ENCODE data around the gene ZNF766. TPM values are rescaled to one million over a fixed set of nuclear protein-coding genes. Genes with fewer than 3 reads are reported as not detected.
"Not testable (repeated sequence)": the region's sequence is repeated elsewhere in the genome, so short reads cannot be mapped to it uniquely, and the experiment has no call there.

ZNF766 gene
- total RNA-seq, 1 donor from 2014 or later = 26.2 TPM

DNA sequence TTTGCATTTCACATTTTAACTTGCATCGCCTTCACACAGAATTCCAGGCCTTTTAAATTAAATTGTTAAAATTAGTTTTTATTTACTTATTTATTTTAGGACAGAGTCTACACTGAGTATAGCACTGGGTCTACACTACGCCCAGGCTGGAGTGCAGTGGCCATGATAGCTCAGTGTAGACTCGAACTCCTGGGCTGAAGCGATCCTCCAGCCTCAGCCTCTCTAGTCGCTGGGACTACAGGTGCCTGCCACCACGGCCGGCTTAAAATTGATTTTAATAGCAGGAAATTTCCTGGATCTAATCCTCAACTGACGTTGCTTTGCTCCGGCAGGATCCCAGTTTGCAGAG is 66.4 kb downstream of the ZNF766 start:
- H3K4me3 Mint-ChIP-seq = peak overlapping the region; percentile 94

DNA sequence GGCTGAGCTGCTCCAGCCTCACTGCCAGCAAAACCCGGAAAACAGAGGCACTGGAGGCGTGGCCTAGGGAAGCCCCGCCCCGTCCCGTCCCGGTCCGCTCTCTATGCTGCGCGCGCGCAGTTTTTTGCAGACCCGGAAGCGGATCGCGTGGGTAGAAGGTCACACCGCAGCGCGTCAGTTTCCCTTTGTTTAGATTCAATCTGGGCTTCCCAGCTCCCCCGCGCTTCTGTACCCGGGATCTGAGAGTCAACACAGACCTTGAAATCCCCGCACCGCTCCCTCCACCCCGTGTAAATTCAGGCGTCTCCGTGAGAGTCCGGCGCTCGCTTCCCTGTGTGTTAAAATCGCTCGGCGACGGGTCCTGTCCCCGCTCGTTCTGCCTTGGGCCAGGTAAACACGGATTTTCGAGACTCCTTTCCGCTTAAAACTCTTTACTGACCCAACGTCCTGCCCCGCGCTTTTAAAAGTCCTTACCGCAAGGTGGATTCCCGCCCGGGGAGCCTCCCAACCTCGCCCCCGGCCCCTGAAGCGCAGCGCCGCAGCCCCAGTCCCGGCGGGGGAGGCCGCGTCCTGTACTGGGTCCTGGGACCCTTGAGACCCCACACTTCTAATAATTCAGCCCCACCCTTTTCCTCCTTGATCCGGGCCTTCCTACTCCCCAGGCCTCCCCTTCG is 66.9 kb downstream of the ZNF766 start, which contains the start of gene ZNF610:
TSS of gene ZNF610 (plus strand) at position 127 of the 674 bp plus-strand sequence. CDS start 12,930 bp downstream, outside the sequence.
- H3K36me3 Mint-ChIP-seq = peaks cover 27% of the 10 kb centered on the region
- H3K4me3 Mint-ChIP-seq = peak within 1 kb of the TSS; percentile 94
- H3K4me1 Mint-ChIP-seq = peaks cover 12% of the 10 kb centered on the region
- DNase-seq (ENCODE audit: low spot score in 2 of 2, unreplicated experiment in 2 of 2) = peak; percentile 73 to 91
- TF ChIP-seq, protein P1, sequence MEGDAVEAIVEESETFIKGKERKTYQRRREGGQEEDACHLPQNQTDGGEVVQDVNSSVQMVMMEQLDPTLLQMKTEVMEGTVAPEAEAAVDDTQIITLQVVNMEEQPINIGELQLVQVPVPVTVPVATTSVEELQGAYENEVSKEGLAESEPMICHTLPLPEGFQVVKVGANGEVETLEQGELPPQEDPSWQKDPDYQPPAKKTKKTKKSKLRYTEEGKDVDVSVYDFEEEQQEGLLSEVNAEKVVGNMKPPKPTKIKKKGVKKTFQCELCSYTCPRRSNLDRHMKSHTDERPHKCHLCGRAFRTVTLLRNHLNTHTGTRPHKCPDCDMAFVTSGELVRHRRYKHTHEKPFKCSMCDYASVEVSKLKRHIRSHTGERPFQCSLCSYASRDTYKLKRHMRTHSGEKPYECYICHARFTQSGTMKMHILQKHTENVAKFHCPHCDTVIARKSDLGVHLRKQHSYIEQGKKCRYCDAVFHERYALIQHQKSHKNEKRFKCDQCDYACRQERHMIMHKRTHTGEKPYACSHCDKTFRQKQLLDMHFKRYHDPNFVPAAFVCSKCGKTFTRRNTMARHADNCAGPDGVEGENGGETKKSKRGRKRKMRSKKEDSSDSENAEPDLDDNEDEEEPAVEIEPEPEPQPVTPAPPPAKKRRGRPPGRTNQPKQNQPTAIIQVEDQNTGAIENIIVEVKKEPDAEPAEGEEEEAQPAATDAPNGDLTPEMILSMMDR (IDR thresholded peaks at IDR 0.05; ENCODE audit: unreplicated experiment) = no peak
- H3K9me3 Mint-ChIP-seq = peaks cover 24% of the 10 kb centered on the region
- H3K27me3 Mint-ChIP-seq (ENCODE audit: low read depth) = no peaks in the 10 kb centered on the region
- H3K27ac Mint-ChIP-seq = peak within 1 kb of the TSS; percentile 98

More for the DNA sequence above, 66.4 kb downstream of the ZNF766 start:
- H3K4me1 Mint-ChIP-seq = peaks cover 12% of the 10 kb centered on the region
- peak overlapping the region; percentile 98 for H3K27ac Mint-ChIP-seq
- DNase-seq (ENCODE audit: low spot score in 2 of 2, unreplicated experiment in 2 of 2) = no peak
- H3K36me3 Mint-ChIP-seq = peaks cover 27% of the 10 kb centered on the region
- TF ChIP-seq, protein P1 (IDR thresholded peaks at IDR 0.05; ENCODE audit: unreplicated experiment) = no peak
- peaks cover 30% of the 10 kb centered on the region for H3K9me3 Mint-ChIP-seq
- no peaks in the 10 kb centered on the region for H3K27me3 Mint-ChIP-seq (ENCODE audit: low read depth)

DNA sequence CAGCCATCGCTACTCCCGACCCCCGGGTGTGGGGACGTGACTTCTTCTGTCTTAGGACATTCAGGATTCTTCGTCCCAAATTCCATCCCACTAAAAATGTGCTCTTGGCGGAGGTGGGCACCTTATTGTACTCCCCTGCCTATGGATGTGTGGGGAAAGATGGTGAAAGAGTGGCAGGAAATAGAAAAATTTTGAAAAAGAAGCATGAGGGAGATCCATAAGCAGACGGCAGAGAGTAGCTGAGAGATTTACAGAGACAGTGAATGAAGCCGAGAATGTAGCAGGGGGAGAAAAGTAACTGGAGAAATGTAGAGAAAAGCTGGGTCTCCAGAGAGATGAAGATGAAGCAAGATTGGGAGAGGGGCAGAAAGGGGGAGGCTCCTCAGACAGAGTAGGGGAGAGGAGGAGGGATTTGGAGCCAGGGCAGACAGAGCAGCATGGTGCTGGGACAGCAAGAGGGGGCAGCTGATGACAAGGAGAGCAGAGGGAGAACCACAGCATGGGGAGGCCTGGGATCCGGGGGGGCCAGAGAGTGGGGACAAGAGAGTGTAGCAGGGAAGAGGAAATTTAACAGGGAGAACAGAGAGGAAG is 67.5 kb downstream of the ZNF766 start:
- TF ChIP-seq, protein P1 (IDR thresholded peaks at IDR 0.05; ENCODE audit: unreplicated experiment) = no peak
- Mint-ChIP-seq H3K27me3 (ENCODE audit: low read depth) (no peaks in the 10 kb centered on the region), H3K36me3 (peaks cover 21% of the 10 kb centered on the region), H3K4me1 (peaks cover 12% of the 10 kb centered on the region), H3K9me3 (peaks cover 18% of the 10 kb centered on the region), H3K27ac (peak overlapping the region; percentile 98), H3K4me3 (peak overlapping the region; percentile 94)
- no peak for DNase-seq (ENCODE audit: low spot score in 2 of 2, unreplicated experiment in 2 of 2)

DNA sequence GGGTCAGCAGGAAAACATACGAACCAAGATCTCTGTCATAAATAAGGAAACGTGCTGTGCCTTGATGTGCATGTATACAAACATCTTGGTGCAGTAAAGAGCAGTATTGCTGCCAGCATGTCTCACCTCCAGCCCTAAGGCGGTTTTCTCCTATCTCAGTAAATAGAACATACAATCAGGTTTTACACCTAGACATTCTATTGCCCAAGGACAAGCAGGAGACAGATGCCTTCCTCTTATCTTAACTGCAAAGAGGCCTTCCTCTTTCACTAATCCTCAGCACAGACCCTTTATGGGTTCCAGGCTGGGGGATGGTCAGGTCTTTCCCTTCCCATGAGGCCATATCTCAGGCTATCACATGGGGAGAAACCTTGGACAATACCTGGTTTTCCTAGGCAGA is 69.6 kb downstream of the ZNF766 start:
- H3K27ac Mint-ChIP-seq = peak overlapping the region; percentile 18

DNA sequence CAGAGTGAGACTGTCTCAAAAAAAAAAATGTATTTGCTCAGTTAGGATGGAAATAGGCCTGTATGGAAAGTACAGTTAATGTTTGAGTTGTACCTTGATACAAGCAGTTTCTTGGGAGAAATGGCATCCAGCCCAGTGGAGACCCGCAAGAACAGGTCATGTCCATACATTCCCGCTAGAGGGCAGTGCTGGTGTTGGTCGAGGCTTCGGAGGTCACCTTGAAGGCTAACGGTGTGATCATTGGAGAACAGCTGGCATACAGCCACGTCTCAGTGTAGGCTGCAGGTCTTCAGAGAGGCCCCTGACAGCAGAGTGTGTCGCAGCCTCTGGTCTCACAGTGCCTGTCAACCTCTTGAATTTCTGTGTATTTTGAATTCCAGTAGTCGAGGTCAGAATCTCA is 74.2 kb downstream of the ZNF766 start:
- H3K36me3 Mint-ChIP-seq = peaks cover 21% of the 10 kb centered on the region
- TF ChIP-seq, protein P1 (IDR thresholded peaks at IDR 0.05; ENCODE audit: unreplicated experiment) = peak; percentile 77

More for the DNA sequence above, 69.6 kb downstream of the ZNF766 start:
- not testable (repeated sequence) for H3K4me3 Mint-ChIP-seq; H3K9me3 Mint-ChIP-seq; H3K27me3 Mint-ChIP-seq (ENCODE audit: low read depth); DNase-seq (ENCODE audit: low spot score in 2 of 2, unreplicated experiment in 2 of 2)
- Mint-ChIP-seq H3K36me3 (peaks cover 11% of the 10 kb centered on the region), H3K4me1 (peaks cover 19% of the 10 kb centered on the region)

DNA sequence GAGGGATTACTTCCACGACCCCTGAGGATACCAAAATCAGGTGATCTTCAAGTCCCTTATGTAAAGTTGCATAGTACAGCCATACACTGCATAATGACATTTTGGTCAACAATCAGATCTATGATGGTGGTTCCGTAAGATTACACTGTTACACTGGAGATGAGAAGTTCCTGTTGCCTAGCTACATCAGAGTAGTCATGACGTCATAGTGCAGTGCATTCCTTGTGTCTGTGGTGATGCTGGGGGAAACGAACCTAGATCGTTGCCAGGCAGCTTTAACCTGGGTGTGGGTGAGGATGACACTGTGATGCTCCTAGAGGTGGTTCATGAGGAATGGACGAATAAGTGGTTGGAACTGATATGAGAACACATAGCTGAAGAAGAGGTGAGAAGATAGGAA is 75.8 kb downstream of the ZNF766 start:
- H3K4me1 Mint-ChIP-seq = peaks cover 10% of the 10 kb centered on the region
- no peak overlapping the region for H3K27ac Mint-ChIP-seq
- no peaks in the 10 kb centered on the region for H3K27me3 Mint-ChIP-seq (ENCODE audit: low read depth)
- H3K4me3 Mint-ChIP-seq = no peak overlapping the region
- H3K36me3 Mint-ChIP-seq = peaks cover 32% of the 10 kb centered on the region
- no peak for DNase-seq (ENCODE audit: low spot score in 2 of 2, unreplicated experiment in 2 of 2)
- no peaks in the 10 kb centered on the region for H3K9me3 Mint-ChIP-seq
- TF ChIP-seq, protein P1 (IDR thresholded peaks at IDR 0.05; ENCODE audit: unreplicated experiment) = no peak

More for the DNA sequence above, 74.2 kb downstream of the ZNF766 start:
- H3K4me1 Mint-ChIP-seq = peaks cover 10% of the 10 kb centered on the region
- peak overlapping the region; percentile 82 for H3K27ac Mint-ChIP-seq
- DNase-seq (ENCODE audit: low spot score in 2 of 2, unreplicated experiment in 2 of 2) = peak; percentile 53 to 74
- no peak overlapping the region for H3K4me3 Mint-ChIP-seq
- H3K27me3 Mint-ChIP-seq (ENCODE audit: low read depth) = no peaks in the 10 kb centered on the region
- H3K9me3 Mint-ChIP-seq = no peaks in the 10 kb centered on the region

Data from mesothelial cell of epicardium (in vitro differentiated cells).